ENCODE results near the gene METTL24.

DNA sequence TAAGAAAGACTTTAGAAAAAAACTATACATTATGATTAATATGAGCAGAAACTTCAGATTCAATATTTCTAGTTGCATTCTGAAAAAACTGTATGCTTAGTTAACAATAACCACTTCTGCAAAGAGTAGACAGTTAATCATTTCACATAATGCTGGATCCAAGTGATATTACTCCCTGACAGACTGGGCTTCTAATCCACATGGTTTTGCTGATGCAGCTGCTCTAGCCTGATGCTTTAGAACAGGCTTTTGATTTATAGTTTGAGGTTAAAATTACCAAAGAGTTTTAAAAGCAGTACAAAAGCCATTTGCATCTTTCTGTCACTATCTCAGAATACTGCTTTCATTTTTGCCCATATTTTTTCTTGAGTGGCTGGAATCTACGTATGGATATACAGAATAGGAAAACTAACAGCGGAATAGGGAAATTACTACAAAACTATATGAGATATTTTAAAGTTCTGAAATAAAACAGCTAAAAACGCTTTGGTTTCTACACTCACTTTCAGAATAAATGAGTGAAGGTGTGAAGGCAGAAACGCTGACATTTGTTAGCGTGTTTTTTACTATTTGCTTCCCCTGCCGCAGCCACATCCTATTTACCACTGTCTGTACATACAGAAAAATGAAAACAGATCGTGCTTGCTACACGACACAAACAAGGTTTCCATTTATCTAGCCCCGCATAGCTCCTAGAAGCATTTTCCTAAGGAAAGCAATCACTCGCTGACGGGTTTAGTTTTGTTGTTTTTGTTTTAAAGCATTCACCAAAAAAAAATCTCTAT lies 61.7 kb downstream of the METTL24 start:
- TF ChIP-seq, protein P1, sequence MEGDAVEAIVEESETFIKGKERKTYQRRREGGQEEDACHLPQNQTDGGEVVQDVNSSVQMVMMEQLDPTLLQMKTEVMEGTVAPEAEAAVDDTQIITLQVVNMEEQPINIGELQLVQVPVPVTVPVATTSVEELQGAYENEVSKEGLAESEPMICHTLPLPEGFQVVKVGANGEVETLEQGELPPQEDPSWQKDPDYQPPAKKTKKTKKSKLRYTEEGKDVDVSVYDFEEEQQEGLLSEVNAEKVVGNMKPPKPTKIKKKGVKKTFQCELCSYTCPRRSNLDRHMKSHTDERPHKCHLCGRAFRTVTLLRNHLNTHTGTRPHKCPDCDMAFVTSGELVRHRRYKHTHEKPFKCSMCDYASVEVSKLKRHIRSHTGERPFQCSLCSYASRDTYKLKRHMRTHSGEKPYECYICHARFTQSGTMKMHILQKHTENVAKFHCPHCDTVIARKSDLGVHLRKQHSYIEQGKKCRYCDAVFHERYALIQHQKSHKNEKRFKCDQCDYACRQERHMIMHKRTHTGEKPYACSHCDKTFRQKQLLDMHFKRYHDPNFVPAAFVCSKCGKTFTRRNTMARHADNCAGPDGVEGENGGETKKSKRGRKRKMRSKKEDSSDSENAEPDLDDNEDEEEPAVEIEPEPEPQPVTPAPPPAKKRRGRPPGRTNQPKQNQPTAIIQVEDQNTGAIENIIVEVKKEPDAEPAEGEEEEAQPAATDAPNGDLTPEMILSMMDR (IDR thresholded peaks at IDR 0.05) = no peak
- no peak for TF ChIP-seq ZFX (IDR thresholded peaks at IDR 0.05; ENCODE audit: borderline replicate concordance)
